SK-N-MC (cell line): ENCODE results near the gene CYTH3.

ENCODE experiments used
- DNase-seq: peaks from one replicate; pipeline ENCODE4 v3.0.0-alpha.2; 2011; ENCODE audit warnings: low read depth, low spot score
- H3K27ac ChIP-seq: fragments of 200-600 bp; sonication (generic); 2 replicates; pipeline ENCODE4 v1.5.1; 2016; ENCODE audit warnings: mixed run types
- H3K36me3 ChIP-seq: fragments of 200-600 bp; sonication (generic); 2 replicates; pipeline ENCODE4 v1.6.1; 2017; ENCODE audit warnings: antibody characterized with exemption, low read length, mixed read lengths; ENCODE audit not compliant: insufficient read depth
- H3K4me3 ChIP-seq: fragments of 200-600 bp; sonication (generic); 2 replicates; pipeline ENCODE4 v1.5.1; 2016
- H3K9ac ChIP-seq: fragments of 200-600 bp; sonication (generic); 2 replicates; pipeline ENCODE4 v1.8.0; 2017; ENCODE audit warnings: mixed run types, mixed read lengths; ENCODE audit not compliant: insufficient read length
- H3K9me3 ChIP-seq: fragments of 200-600 bp; sonication (generic); 2 replicates; pipeline ENCODE4 v1.6.1; 2017; ENCODE audit warnings: low read depth, mild to moderate bottlenecking, antibody characterized with exemption, low read length, moderate library complexity, mixed read lengths
- EZH2 ChIP-seq: fragments of 200-600 bp; sonication (generic); IDR thresholded peaks from one replicate; pipeline ENCODE4 v1.6.1; 2017; ENCODE audit warnings: antibody characterized with exemption
- FOXP2 ChIP-seq: optimal IDR thresholded peaks from 2 replicates; pipeline ENCODE3; 2011; ENCODE audit warnings: mild to moderate bottlenecking, moderate library complexity; ENCODE audit not compliant: insufficient read depth; ENCODE audit errors: extremely low read length, control extremely low read depth
- POLR2AphosphoS5 ChIP-seq: IDR thresholded peaks from 2 replicates; pipeline ENCODE4 v1.6.1; 2012; ENCODE audit warnings: mild to moderate bottlenecking, low read depth, low read length, borderline replicate concordance

Gene CYTH3

DNA sequence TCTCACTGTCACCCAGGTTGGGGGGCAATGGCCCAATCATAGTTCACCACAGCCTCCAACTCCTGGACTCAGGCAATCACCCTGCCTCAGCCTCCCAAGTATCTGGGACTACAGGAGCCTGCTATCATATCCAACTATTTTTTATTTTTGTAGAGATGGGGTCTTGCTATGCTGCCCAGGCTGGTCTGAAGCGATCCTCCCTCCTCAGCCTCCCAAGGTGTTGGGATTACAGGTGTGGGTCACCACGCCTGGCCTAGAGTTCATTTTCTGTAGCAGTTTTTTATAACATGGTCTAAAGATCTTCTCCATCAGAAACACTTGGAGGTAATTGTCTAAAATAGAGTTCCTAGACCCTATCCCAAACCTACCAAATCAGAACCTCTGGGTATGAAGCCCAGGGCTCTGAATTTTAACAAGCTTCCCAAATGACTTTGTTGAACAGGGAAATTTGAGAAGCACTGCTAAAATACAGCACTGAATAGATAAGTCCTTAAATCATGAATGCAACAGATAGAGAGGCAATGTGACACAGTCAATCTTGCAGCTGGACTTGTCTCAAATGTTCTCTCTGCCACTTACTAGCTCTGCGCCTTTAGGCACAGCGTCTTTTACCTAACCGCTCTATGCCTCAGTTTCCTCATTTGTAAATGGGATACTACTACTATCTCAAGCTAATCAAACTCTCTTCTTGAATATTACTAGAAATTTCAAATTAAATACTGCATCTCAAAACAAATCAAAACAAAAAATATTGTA is 63.7 kb downstream of the CYTH3 start:
- DNase-seq, result no peak
- Histone ChIP-seq H3K36me3 (no peaks in the 10 kb centered on the region), H3K4me3 (no peak overlapping the region), H3K9me3 (no peaks in the 10 kb centered on the region), H3K9ac (no peak overlapping the region), H3K27ac (no peak overlapping the region)
- TF ChIP-seq EZH2 (no peak), POLR2AphosphoS5 (no peak), FOXP2 (no peak)

DNA sequence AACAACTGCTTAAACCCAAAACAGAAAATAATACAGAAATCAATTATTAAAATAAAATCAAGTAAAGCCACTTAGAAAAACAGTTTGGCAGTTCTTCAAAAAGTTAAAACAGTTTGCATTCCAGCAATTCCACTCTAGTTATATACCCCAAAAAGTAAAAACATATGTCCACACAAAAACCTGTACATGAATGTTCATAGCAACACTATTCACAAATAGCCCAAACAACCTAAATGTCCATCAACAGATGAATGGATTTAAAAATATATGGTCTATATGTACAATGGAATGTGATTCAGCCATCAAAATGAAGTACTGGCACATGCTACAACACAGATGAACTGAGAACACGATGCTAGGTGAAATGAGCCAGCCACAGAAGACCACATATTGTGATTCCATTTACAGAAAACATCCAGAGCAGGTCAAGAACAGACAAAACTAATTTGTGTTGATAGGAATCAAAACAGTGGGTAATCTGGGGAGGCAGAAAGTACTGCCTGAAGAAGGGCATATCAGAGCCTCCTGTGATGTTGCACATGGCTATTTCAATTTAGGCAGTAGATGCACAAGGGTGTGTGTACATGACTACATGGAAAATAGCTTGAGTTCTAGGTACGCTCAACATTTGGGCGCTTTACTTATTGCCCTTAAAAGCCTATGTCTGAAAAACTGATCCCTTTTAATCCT is 66.3 kb downstream of the CYTH3 start:
- Histone ChIP-seq H3K9me3 (no peaks in the 10 kb centered on the region), H3K27ac (no peak overlapping the region), H3K4me3 (no peak overlapping the region), H3K36me3 (no peaks in the 10 kb centered on the region), H3K9ac (no peak overlapping the region)
- DNase-seq, result no peak
- no peak for TF ChIP-seq FOXP2
- no peak for TF ChIP-seq EZH2
- TF ChIP-seq POLR2AphosphoS5, result no peak

DNA sequence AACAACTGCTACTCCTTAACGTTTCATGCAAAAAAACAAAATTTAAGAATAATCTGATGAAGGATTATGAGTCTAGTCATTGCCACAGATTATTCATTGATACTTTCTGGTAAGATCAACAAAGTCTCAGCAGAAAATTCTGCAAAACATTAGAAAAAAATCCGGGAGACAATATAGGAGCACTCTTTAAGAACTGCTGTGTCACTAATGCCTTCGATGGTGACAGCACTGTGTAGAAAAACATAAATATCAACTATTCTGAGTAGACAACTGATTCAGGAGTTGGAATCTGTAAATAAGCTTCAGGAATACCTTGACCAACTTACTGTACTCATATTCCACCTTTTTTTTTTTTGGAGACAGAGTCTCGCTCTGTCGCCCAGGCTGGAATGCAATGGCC is 69.0 kb downstream of the CYTH3 start:
- H3K9me3 ChIP-seq, result no peaks in the 10 kb centered on the region
- H3K9ac ChIP-seq, result no peak overlapping the region
- H3K27ac ChIP-seq, result no peak overlapping the region
- H3K36me3 ChIP-seq, result no peaks in the 10 kb centered on the region
- H3K4me3 ChIP-seq, result no peak overlapping the region
- TF ChIP-seq EZH2 (no peak), POLR2AphosphoS5 (no peak), FOXP2 (no peak)
- no peak for DNase-seq

DNA sequence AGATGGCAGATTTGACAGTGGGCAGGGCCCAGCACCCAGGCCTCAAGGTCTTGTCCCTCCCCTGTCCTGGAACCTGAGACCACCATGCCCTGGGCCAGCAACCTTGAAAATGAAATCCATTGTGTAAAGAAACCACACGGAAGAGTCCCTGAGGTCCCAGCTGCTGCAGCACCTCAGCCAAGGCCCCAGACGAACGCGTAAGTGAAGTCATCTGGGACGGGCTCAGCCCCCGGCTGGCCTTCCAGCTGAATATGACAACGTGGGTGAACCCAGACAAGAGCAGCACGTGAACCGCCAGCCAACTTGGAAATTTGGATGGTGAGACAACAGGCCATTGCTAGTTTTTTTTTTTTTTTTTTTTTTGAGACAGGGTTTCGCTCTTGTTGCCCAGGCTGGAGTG is 70.3 kb downstream of the CYTH3 start:
- H3K27ac ChIP-seq, result no peak overlapping the region
- H3K9me3 ChIP-seq, result no peaks in the 10 kb centered on the region
- no peak for DNase-seq
- no peak overlapping the region for H3K9ac ChIP-seq
- TF ChIP-seq EZH2 (no peak), FOXP2 (no peak), POLR2AphosphoS5 (no peak)
- no peaks in the 10 kb centered on the region for H3K36me3 ChIP-seq
- H3K4me3 ChIP-seq, result no peak overlapping the region

DNA sequence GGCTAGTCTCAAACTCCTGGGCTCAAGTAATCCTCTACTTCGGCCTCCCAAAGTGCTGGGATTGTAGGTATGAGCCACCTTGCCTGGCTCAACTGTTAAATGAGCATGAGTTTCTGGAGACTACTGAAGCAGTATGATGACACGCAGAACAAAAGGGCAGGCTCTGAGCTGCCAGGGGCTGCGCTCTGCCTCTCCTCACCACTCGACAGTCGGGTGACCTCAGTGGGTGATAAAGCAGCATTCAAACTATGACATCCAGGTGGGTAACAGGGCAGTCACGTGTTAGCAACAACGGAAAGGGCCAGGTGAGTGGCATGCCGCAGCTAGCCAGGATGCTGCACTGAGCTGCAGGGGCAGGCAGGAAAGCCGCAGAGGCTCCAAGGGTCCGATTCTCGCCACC is 71.5 kb downstream of the CYTH3 start:
- Histone ChIP-seq H3K27ac (no peak overlapping the region), H3K36me3 (no peaks in the 10 kb centered on the region), H3K9ac (no peak overlapping the region), H3K4me3 (no peak overlapping the region), H3K9me3 (no peaks in the 10 kb centered on the region)
- no peak for DNase-seq
- TF ChIP-seq POLR2AphosphoS5 (no peak), EZH2 (no peak), FOXP2 (no peak)

DNA sequence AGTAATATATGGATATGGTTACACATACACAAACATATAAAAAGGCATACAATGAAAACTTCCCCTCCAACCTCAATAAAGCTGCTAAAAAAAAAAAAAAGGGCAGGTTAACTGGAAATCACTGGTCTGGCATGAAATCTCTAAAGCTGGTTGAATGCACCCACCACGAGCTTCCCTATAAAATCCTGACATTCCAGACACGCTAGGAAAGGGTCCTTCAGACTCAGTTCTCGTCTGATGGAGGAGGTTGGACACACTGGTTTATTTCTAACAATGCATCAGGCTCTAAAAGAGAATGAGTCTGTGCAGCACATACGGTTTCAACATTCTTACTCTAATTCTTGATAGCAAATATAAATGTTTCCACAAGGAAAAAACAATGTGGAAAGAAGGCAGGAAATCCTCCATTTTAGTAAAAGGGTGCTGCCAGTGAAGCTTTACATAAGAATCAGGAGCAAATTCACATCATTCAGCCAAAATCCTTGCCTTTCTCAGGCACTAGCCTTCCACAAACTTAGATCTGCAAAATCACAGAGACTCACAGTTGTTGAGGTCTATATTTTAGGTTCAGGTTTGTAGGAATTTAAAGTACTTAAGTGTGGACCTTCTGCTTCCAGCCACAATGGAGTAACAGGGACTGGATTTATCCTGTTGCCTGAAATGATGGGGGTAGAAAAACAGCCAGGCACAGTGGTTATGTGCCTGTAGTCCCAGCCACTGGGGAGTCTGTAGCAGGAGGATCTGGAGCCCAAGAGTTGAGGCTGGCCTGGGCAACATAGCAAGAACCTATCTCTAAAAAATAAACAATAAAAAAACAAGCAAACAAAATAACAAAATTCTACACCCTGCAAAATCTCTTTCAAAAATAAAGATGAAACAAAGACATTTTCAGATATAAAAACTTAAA is 73.5 kb downstream of the CYTH3 start:
- TF ChIP-seq POLR2AphosphoS5, result no peak
- no peak for TF ChIP-seq FOXP2
- TF ChIP-seq EZH2, result no peak
- no peak for DNase-seq
- H3K4me3 ChIP-seq, result no peak overlapping the region
- H3K27ac ChIP-seq, result no peak overlapping the region
- no peaks in the 10 kb centered on the region for H3K36me3 ChIP-seq
- H3K9ac ChIP-seq, result no peak overlapping the region
- no peaks in the 10 kb centered on the region for H3K9me3 ChIP-seq

DNA sequence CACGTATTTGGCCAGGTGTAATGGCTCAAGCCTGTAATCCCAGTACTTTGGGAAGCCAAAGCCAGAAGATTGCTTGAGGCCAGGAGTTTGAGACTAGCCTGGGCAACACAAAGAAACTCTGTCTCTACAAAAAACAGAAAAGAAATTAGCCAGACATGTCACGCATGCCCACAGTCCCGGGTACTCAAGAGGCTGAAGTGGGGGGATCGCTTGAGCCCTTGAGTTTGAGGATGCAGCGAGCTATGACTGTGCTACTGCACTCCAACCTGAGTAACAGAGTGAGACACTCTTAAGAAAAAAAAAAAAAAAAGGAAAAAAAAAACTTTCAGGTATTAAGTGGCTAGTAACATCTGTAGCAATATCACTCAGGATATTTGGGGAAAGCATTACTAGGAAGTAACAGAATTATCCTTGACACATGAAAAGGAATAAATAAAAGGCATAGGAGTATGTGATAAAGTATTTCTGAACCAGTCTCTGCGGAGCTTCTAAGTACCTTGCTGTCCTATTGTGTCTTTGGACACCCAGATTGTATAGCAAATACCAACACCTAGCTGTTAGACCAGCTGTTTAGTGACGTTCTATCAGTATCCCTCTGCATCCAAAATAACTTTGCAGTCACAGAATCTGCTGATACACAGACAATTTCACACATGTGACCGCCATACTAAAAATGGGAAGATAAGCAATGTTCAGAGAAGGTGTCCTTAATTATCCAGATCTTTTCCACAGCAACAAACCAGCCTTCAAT is 74.4 kb downstream of the CYTH3 start:
- TF ChIP-seq EZH2 (no peak), POLR2AphosphoS5 (no peak), FOXP2 (no peak)
- Histone ChIP-seq H3K9me3 (no peaks in the 10 kb centered on the region), H3K27ac (no peak overlapping the region), H3K9ac (no peak overlapping the region), H3K36me3 (no peaks in the 10 kb centered on the region), H3K4me3 (no peak overlapping the region)
- DNase-seq, result no peak
